ENCODE measurements around the gene PRRT3. TPM values are rescaled to one million over a fixed set of nuclear protein-coding genes. Genes with fewer than 3 reads are reported as not detected.

PRRT3 gene
- total and polyA plus RNA-seq, 2 of the 8 experiments (the other 6 are each of a cell fraction or from before 2014, with no cell fraction given): 9.0 to 9.2 TPM

DNA sequence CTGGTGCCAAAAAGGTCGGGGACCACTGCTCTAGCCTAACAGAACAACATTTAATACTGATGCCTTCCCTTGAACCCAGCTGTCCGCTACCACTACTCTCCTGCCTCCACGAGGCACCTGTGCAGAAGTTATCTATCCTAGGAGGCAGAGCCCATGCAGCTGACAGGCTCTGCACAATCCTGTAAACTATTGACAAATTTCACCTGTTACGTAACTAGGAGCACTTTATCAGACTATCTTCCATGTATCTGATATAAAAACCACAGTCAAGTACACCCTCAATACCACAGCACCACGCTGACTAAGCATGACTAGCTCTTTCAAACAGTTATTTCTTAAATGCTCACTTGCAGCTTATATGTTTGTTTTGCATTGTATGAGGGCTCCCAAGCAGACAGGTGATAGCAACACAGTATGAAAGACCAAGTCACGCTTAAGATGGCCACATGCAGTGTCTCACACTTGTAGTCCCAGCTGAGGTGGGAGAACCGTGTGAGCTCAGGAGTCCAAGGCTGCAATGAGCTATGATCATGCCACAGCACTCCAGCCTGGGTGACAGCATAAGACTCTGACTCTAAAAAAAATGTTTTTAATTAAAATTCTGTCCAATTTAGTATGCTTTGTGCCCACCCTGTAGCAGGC lies 39.8 kb downstream of the PRRT3 start:
- Histone ChIP-seq H3K9ac (replicated peaks in 1 of 4; ENCODE audit: extremely low read depth in 1 of 4, low read depth in 3 of 4, low read length in 3 of 4) (no peak overlapping the region), H3K27me3 (replicated peaks in 1 of 4; ENCODE audit: control insufficient read depth in 3 of 4, extremely low read depth in 1 of 4, insufficient read depth in 3 of 4, low read length in 3 of 4) (peaks cover 0 to 18% (median 10%) of the 10 kb centered on the region in 4 experiments; a peak in 5 of 7 replicates), H3K56ac (replicated peaks; ENCODE audit: insufficient read length, low read depth, low read length) (no peak overlapping the region), H3K9me3 (ENCODE audit: insufficient read depth in 2 of 2, low read depth in 1 of 2, low read length in 1 of 2) (peaks cover 0 to 6% of the 10 kb centered on the region in 2 experiments; a peak in 2 of 4 replicates), H2BK20ac (ENCODE audit: low read length) (no peak overlapping the region), H2BK120ac (replicated peaks; ENCODE audit: low read depth, low read length) (no peak overlapping the region), H3K79me1 (ENCODE audit: low read depth, low read length) (no peaks in the 10 kb centered on the region), H3K4ac (replicated peaks; ENCODE audit: insufficient read length, low read depth, low read length) (no peak overlapping the region), H3K23me2 (ENCODE audit: low read depth, low read length) (peaks cover 10% of the 10 kb centered on the region; the same call in 1 of the 2 replicates), H4K8ac (ENCODE audit: extremely low read depth, insufficient read depth, low read length) (no peak overlapping the region), H3K27ac (ENCODE audit: low read depth, low read length) (no peak overlapping the region), H3K18ac (ENCODE audit: extremely low read depth, low read length) (no peak overlapping the region), H3K4me3 (ENCODE audit: extremely low read depth in 1 of 4, insufficient read depth in 2 of 4, low read depth in 3 of 4, low read length in 4 of 4) (no peak overlapping the region), H3K36me3 (ENCODE audit: control insufficient read depth in 2 of 4, insufficient read depth in 4 of 4, low read length in 3 of 4) (no peaks in the 10 kb centered on the region), H2BK15ac (ENCODE audit: low read length) (no peak overlapping the region), H3K4me1 (replicated peaks in 1 of 4; ENCODE audit: control insufficient read depth in 3 of 4, insufficient read depth in 4 of 4, low read length in 3 of 4) (peaks cover 0 to 19% (median 17%) of the 10 kb centered on the region in 4 experiments; a peak in 6 of 7 replicates), H2BK5ac (ENCODE audit: low read depth, low read length) (no peak overlapping the region), H3K4me2 (ENCODE audit: insufficient read depth in 1 of 2, low read depth in 2 of 2, low read length in 2 of 2) (no peak overlapping the region), H3K23ac (ENCODE audit: insufficient read length) (no peak overlapping the region), H3K79me2 (ENCODE audit: control insufficient read depth in 1 of 2, insufficient read depth in 2 of 2, low read length in 2 of 2) (no peaks in the 10 kb centered on the region), H4K5ac (ENCODE audit: insufficient read length, low read depth, low read length) (no peak overlapping the region), H2AK5ac (ENCODE audit: low read depth, low read length) (no peak overlapping the region), H2BK12ac (ENCODE audit: low read depth, low read length) (no peak overlapping the region), H2AFZ (ENCODE audit: low read length) (no peak overlapping the region), H4K20me1 (replicated peaks in 1 of 2; ENCODE audit: control insufficient read depth in 1 of 2, insufficient read depth in 2 of 2, low read length in 2 of 2) (no peaks in the 10 kb centered on the region), H3K14ac (ENCODE audit: insufficient read length) (no peak overlapping the region), H4K91ac (replicated peaks; ENCODE audit: insufficient read length, low read length) (no peak overlapping the region)
- TF ChIP-seq RAD21 (IDR thresholded peaks at IDR 0.05 in 1 of 2, conservative IDR thresholded peaks at IDR 0.05 in 1 of 2; ENCODE audit: low read depth in 2 of 2, low read length in 2 of 2): no peak
- no peak for TF ChIP-seq CBX5 (IDR thresholded peaks at IDR 0.05; ENCODE audit: low read depth, low read length)
- TF ChIP-seq KDM5A (IDR thresholded peaks at IDR 0.05; ENCODE audit: low read length): no peak
- no peak for TF ChIP-seq CBX8 (IDR thresholded peaks at IDR 0.05; ENCODE audit: borderline replicate concordance, low read depth, low read length)
- TF ChIP-seq CREB1 (IDR thresholded peaks at IDR 0.05): no peak
- no peak for TF ChIP-seq ASH2L (IDR thresholded peaks at IDR 0.05; ENCODE audit: low read length)
- no peak for TF ChIP-seq RNF2 (IDR thresholded peaks at IDR 0.05; ENCODE audit: borderline replicate concordance, low read depth, low read length, missing control alignments, poor library complexity, severe bottlenecking)
- TF ChIP-seq, protein P1, sequence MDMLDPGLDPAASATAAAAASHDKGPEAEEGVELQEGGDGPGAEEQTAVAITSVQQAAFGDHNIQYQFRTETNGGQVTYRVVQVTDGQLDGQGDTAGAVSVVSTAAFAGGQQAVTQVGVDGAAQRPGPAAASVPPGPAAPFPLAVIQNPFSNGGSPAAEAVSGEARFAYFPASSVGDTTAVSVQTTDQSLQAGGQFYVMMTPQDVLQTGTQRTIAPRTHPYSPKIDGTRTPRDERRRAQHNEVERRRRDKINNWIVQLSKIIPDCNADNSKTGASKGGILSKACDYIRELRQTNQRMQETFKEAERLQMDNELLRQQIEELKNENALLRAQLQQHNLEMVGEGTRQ (IDR thresholded peaks at IDR 0.05; ENCODE audit: low read length): no peak
- POLR2A ChIA-PET (ENCODE audit: partially characterized antibody): interaction anchor here (0.5 to 5.5 kb wide), 5 partner anchors 7 to 104 kb away, joined by 3 to 43 read pairs (median 3); partner anchors contain the start of gene IL17RE
- 90% methylated on average over 7 of the region's 7 CpGs; no CpG with 5 or more reads in 1 of the 2 experiments for WGBS, 2 experiments (ENCODE audit: extremely low coverage in 1 of 2, insufficient coverage in 1 of 2, insufficient read length in 1 of 2, insufficient replicate concordance in 2 of 2, low coverage in 1 of 2, low lambda C conversion rate in 2 of 2, missing lambda C conversion rate in 1 of 2)
- CTCF ChIA-PET (ENCODE audit: partially characterized antibody): interaction anchor here (0.7 to 9.1 kb wide), 7 partner anchors 18 to 105 kb away, joined by 3 to 76 read pairs (median 4); partner anchors contain the start of gene CRELD1
- no peak for DNase-seq (ENCODE audit: low read depth in 1 of 2, low spot score in 2 of 2)
- no peak for FAIRE-seq

All from H1 (cell line).